Measurements from ENCODE around the gene ZNF175. TPM values are rescaled to one million over a fixed set of nuclear protein-coding genes. Genes with fewer than 3 reads are reported as not detected.

Gene ZNF175
- total RNA-seq, 1 experiment from 2014 or later = 8.5 TPM

- CTCF ChIA-PET = no interaction called here
- H3K9me2 ChIP-seq (replicated peaks; ENCODE audit: low read length) = no peaks in the 10 kb centered on the region
- H3K36me3 ChIP-seq (ENCODE audit: low read depth, low read length) = no peaks in the 10 kb centered on the region
- H3K27me3 ChIP-seq (ENCODE audit: low read length) = no peaks in the 10 kb centered on the region
- peaks cover 12% of the 10 kb centered on the region for H3K4me1 ChIP-seq (ENCODE audit: insufficient read depth, low read length)
- ATAC-seq (no peak), DNase-seq (no peak)
- no peaks in the 10 kb centered on the region for H3F3A ChIP-seq (ENCODE audit: low read length, unreplicated experiment)
- POLR2A ChIA-PET (ENCODE audit: unreplicated experiment) = no interaction called here
- H3K4me3 ChIP-seq (ENCODE audit: low read length) = no peak overlapping the region
- H3K4me2 ChIP-seq (ENCODE audit: low read length) = no peak overlapping the region
- no peak overlapping the region for H3K9ac ChIP-seq (ENCODE audit: low read length)
- H3K27ac ChIP-seq (ENCODE audit: low read length) = no peak overlapping the region
- intact Hi-C loops (cut with micrococcal nuclease) = no loop called here
- no peaks in the 10 kb centered on the region for H3K79me2 ChIP-seq (ENCODE audit: low read length)
- TF ChIP-seq, protein P1, sequence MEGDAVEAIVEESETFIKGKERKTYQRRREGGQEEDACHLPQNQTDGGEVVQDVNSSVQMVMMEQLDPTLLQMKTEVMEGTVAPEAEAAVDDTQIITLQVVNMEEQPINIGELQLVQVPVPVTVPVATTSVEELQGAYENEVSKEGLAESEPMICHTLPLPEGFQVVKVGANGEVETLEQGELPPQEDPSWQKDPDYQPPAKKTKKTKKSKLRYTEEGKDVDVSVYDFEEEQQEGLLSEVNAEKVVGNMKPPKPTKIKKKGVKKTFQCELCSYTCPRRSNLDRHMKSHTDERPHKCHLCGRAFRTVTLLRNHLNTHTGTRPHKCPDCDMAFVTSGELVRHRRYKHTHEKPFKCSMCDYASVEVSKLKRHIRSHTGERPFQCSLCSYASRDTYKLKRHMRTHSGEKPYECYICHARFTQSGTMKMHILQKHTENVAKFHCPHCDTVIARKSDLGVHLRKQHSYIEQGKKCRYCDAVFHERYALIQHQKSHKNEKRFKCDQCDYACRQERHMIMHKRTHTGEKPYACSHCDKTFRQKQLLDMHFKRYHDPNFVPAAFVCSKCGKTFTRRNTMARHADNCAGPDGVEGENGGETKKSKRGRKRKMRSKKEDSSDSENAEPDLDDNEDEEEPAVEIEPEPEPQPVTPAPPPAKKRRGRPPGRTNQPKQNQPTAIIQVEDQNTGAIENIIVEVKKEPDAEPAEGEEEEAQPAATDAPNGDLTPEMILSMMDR (conservative IDR thresholded peaks at IDR 0.05; ENCODE audit: low read depth, low read length) = no peak
- TF ChIP-seq EZH2 (IDR thresholded peaks at IDR 0.05; ENCODE audit: low read length, unreplicated experiment) = no peak
- no peak for TF ChIP-seq EZH2phosphoT487 (IDR thresholded peaks at IDR 0.05; ENCODE audit: borderline replicate concordance, low read length)
- no peaks in the 10 kb centered on the region for H3K9me3 ChIP-seq (ENCODE audit: low read length)
- no peak overlapping the region for H2AFZ ChIP-seq (ENCODE audit: low read length)
- H4K20me1 ChIP-seq (ENCODE audit: low read length) = no peaks in the 10 kb centered on the region
- no TSS peak for BruUV-seq (replicated peaks)
Observed at GRCh38 chr19:51598159-51598915, 27.3 kb downstream of the ZNF175 start.

DNA sequence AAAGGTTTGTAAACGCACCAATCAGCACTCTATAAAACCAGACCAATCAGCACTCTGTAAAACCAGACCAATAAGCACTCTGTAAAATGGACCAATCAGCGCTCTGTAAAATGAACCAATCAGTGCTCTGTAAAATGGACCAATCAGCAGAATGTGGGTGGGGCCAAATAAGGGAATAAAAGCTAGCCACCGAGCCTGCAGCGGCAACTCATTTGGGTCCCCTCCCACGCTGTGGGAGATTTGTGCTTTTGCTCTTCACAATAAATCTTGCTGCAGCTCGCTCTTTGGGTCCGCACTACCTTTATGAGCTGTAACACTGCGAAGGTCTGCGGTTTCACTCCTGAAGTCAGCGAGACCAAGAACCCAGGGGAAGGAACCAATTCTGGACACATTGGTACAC is 28.0 kb downstream of the ZNF175 start:
- intact Hi-C loops (cut with micrococcal nuclease) = no loop called here
- Histone ChIP-seq H3F3A (ENCODE audit: low read length, unreplicated experiment) (no peaks in the 10 kb centered on the region), H3K9me2 (replicated peaks; ENCODE audit: low read length) (no peaks in the 10 kb centered on the region), H3K9ac (ENCODE audit: low read length) (no peak overlapping the region), H3K9me3 (ENCODE audit: low read length) (no peaks in the 10 kb centered on the region), H3K36me3 (ENCODE audit: low read depth, low read length) (no peaks in the 10 kb centered on the region), H3K4me1 (ENCODE audit: insufficient read depth, low read length) (peaks cover 7% of the 10 kb centered on the region; the same call in 1 of the 2 replicates), H3K4me2 (ENCODE audit: low read length) (no peak overlapping the region), H2AFZ (ENCODE audit: low read length) (no peak overlapping the region), H4K20me1 (ENCODE audit: low read length) (no peaks in the 10 kb centered on the region), H3K4me3 (ENCODE audit: low read length) (no peak overlapping the region), H3K27me3 (ENCODE audit: low read length) (no peaks in the 10 kb centered on the region), H3K79me2 (ENCODE audit: low read length) (no peaks in the 10 kb centered on the region), H3K27ac (ENCODE audit: low read length) (no peak overlapping the region)
- DNase-seq (no peak), ATAC-seq (no peak)
- ChIA-PET CTCF (no interaction called here), POLR2A (ENCODE audit: unreplicated experiment) (no interaction called here)
- no TSS peak for BruUV-seq (replicated peaks)
- TF ChIP-seq, protein P1 (conservative IDR thresholded peaks at IDR 0.05; ENCODE audit: low read depth, low read length) = no peak
- no peak for TF ChIP-seq EZH2 (IDR thresholded peaks at IDR 0.05; ENCODE audit: low read length, unreplicated experiment)
- no peak for TF ChIP-seq EZH2phosphoT487 (IDR thresholded peaks at IDR 0.05; ENCODE audit: borderline replicate concordance, low read length)

GRCh38 chr19:51600940-51601580 is 30.0 kb downstream of the ZNF175 start:
- POLR2A ChIA-PET (ENCODE audit: unreplicated experiment) = no interaction called here
- H3F3A ChIP-seq (ENCODE audit: low read length, unreplicated experiment) = no peaks in the 10 kb centered on the region
- H3K27me3 ChIP-seq (ENCODE audit: low read length) = no peaks in the 10 kb centered on the region
- no peak overlapping the region for H3K4me3 ChIP-seq (ENCODE audit: low read length)
- no peak for ATAC-seq
- CTCF ChIA-PET = no interaction called here
- TF ChIP-seq, protein P1 (conservative IDR thresholded peaks at IDR 0.05; ENCODE audit: low read depth, low read length) = no peak
- TF ChIP-seq EZH2phosphoT487 (IDR thresholded peaks at IDR 0.05; ENCODE audit: borderline replicate concordance, low read length) = no peak
- no peak for TF ChIP-seq EZH2 (IDR thresholded peaks at IDR 0.05; ENCODE audit: low read length, unreplicated experiment)
- H4K20me1 ChIP-seq (ENCODE audit: low read length) = no peaks in the 10 kb centered on the region
- DNase-seq = no peak
- no peaks in the 10 kb centered on the region for H3K9me3 ChIP-seq (ENCODE audit: low read length)
- no peak overlapping the region for H3K27ac ChIP-seq (ENCODE audit: low read length)
- no peak overlapping the region for H2AFZ ChIP-seq (ENCODE audit: low read length)
- H3K36me3 ChIP-seq (ENCODE audit: low read depth, low read length) = no peaks in the 10 kb centered on the region
- no TSS peak for BruUV-seq (replicated peaks)
- no peaks in the 10 kb centered on the region for H3K4me1 ChIP-seq (ENCODE audit: insufficient read depth, low read length)
- intact Hi-C loops (cut with micrococcal nuclease) = no loop called here
- H3K4me2 ChIP-seq (ENCODE audit: low read length) = no peak overlapping the region
- no peaks in the 10 kb centered on the region for H3K9me2 ChIP-seq (replicated peaks; ENCODE audit: low read length)
- no peaks in the 10 kb centered on the region for H3K79me2 ChIP-seq (ENCODE audit: low read length)
- no peak overlapping the region for H3K9ac ChIP-seq (ENCODE audit: low read length)
